Measurements from ENCODE around the gene DPP3.

GRCh38 chr11:66468691-66469090 is 11.5 kb upstream of the DPP3 start:
- TF ChIP-seq RNF2 (IDR thresholded peaks at IDR 0.05; ENCODE audit: borderline replicate concordance, low read depth) (no peak), BCL3 (IDR thresholded peaks at IDR 0.05) (no peak), USF2 (IDR thresholded peaks at IDR 0.05) (no peak), MAX (IDR thresholded peaks at IDR 0.05) (no peak), RCOR1 (IDR thresholded peaks at IDR 0.05; ENCODE audit: low read depth, low read length) (no peak), JUNB (IDR thresholded peaks at IDR 0.05) (no peak), SMC3 (IDR thresholded peaks at IDR 0.05) (no peak), POLR2A (IDR thresholded peaks at IDR 0.05; ENCODE audit: low read length) (no peak), ZNF302 (CRISPR knock-in tag; IDR thresholded peaks at IDR 0.05) (no peak), EP300 (IDR thresholded peaks at IDR 0.05) (no peak)
- TF ChIP-seq, protein P1, sequence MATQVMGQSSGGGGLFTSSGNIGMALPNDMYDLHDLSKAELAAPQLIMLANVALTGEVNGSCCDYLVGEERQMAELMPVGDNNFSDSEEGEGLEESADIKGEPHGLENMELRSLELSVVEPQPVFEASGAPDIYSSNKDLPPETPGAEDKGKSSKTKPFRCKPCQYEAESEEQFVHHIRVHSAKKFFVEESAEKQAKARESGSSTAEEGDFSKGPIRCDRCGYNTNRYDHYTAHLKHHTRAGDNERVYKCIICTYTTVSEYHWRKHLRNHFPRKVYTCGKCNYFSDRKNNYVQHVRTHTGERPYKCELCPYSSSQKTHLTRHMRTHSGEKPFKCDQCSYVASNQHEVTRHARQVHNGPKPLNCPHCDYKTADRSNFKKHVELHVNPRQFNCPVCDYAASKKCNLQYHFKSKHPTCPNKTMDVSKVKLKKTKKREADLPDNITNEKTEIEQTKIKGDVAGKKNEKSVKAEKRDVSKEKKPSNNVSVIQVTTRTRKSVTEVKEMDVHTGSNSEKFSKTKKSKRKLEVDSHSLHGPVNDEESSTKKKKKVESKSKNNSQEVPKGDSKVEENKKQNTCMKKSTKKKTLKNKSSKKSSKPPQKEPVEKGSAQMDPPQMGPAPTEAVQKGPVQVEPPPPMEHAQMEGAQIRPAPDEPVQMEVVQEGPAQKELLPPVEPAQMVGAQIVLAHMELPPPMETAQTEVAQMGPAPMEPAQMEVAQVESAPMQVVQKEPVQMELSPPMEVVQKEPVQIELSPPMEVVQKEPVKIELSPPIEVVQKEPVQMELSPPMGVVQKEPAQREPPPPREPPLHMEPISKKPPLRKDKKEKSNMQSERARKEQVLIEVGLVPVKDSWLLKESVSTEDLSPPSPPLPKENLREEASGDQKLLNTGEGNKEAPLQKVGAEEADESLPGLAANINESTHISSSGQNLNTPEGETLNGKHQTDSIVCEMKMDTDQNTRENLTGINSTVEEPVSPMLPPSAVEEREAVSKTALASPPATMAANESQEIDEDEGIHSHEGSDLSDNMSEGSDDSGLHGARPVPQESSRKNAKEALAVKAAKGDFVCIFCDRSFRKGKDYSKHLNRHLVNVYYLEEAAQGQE (IDR thresholded peaks at IDR 0.05), result no peak
- TF ChIP-seq, protein P2, sequence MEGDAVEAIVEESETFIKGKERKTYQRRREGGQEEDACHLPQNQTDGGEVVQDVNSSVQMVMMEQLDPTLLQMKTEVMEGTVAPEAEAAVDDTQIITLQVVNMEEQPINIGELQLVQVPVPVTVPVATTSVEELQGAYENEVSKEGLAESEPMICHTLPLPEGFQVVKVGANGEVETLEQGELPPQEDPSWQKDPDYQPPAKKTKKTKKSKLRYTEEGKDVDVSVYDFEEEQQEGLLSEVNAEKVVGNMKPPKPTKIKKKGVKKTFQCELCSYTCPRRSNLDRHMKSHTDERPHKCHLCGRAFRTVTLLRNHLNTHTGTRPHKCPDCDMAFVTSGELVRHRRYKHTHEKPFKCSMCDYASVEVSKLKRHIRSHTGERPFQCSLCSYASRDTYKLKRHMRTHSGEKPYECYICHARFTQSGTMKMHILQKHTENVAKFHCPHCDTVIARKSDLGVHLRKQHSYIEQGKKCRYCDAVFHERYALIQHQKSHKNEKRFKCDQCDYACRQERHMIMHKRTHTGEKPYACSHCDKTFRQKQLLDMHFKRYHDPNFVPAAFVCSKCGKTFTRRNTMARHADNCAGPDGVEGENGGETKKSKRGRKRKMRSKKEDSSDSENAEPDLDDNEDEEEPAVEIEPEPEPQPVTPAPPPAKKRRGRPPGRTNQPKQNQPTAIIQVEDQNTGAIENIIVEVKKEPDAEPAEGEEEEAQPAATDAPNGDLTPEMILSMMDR (IDR thresholded peaks at IDR 0.05), result no peak
- TF ChIP-seq, protein P3, sequence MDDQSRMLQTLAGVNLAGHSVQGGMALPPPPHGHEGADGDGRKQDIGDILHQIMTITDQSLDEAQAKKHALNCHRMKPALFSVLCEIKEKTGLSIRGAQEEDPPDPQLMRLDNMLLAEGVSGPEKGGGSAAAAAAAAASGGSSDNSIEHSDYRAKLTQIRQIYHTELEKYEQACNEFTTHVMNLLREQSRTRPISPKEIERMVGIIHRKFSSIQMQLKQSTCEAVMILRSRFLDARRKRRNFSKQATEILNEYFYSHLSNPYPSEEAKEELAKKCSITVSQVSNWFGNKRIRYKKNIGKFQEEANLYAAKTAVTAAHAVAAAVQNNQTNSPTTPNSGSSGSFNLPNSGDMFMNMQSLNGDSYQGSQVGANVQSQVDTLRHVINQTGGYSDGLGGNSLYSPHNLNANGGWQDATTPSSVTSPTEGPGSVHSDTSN (IDR thresholded peaks at IDR 0.05), result no peak

All from A549 (cell line).